T-cell (primary cell): ENCODE data around the gene LRRC52. TPM values are rescaled to one million over a fixed set of nuclear protein-coding genes. Genes with fewer than 3 reads are reported as not detected.

Experiments used
- ATAC-seq, 4 experiments: fragments of 200-7000 bp in 3 of 4; fragments of 150-1000 bp in 1 of 4; cut with Tn5 transposase; replicated peaks in 1 of 4; 1 replicate in 3 of 4; 2 replicates in 1 of 4; pipeline ENCODE4 v1.10.0; 2021; ENCODE audit warnings: moderate library complexity in 3 of 4, mild to moderate bottlenecking in 2 of 4, moderate number of reproducible peaks in 1 of 4
- CTCF ChIA-PET, 2 donors: fragments of 300-600 bp; sonication (Branson Sonifier 250); formaldehyde crosslinking; loops; one replicate each; lab custom pipeline; 2022; ENCODE audit warnings: antibody characterized with exemption in 2 of 2; lab: Charles Lee
- POLR2A ChIA-PET, 2 donors: fragments of 300-600 bp; sonication (Branson Sonifier 250); formaldehyde crosslinking; loops; one replicate each; lab custom pipeline; 2022; ENCODE audit warnings: antibody characterized with exemption in 2 of 2; lab: Charles Lee
- DNase-seq, 35 experiments: peaks; one replicate each; pipeline versions ENCODE4 v3.0.0 to v3.0.0-alpha.2; 2013 to 2023
- H3K27ac ChIP-seq: one replicate; pipeline ENCODE4 v1.5.1; 2013; ENCODE audit warnings: low read length
- H3K27me3 ChIP-seq, 2 experiments: replicated peaks in 1 of 2; 1 replicate in 1 of 2; 2 replicates in 1 of 2; pipeline versions ENCODE4 v1.6.1 to v1.7.0; 2013; ENCODE audit warnings: low read length in 1 of 2, mixed read lengths in 1 of 2; ENCODE audit not compliant: control insufficient read depth in 2 of 2, insufficient read depth in 2 of 2; ENCODE audit errors: extremely low read depth in 1 of 2
- H3K36me3 ChIP-seq, 2 donors: 1 replicate in 1 of 2; 2 replicates in 1 of 2; pipeline versions ENCODE4 v1.6.1 to v1.7.0; 2013; ENCODE audit warnings: low read length in 1 of 2; ENCODE audit not compliant: control insufficient read depth in 2 of 2, insufficient read depth in 1 of 2; ENCODE audit errors: extremely low read depth in 1 of 2
- H3K4me1 ChIP-seq, 2 experiments: 1 replicate in 1 of 2; 2 replicates in 1 of 2; pipeline versions ENCODE4 v1.6.1 to v1.7.0; 2013; ENCODE audit warnings: low read length in 2 of 2, mixed read lengths in 1 of 2; ENCODE audit not compliant: insufficient read depth in 2 of 2, control insufficient read depth in 1 of 2; ENCODE audit errors: extremely low read depth in 1 of 2
- H3K4me3 ChIP-seq, 2 donors: 1 replicate in 1 of 2; 2 replicates in 1 of 2; pipeline versions ENCODE4 v1.5.1 to v1.7.0; 2013; ENCODE audit warnings: mild to moderate bottlenecking in 2 of 2, low read length in 1 of 2, moderate library complexity in 1 of 2; ENCODE audit not compliant: control insufficient read depth in 1 of 2; ENCODE audit errors: extremely low read depth in 1 of 2
- H3K9me3 ChIP-seq: 2 replicates; pipeline ENCODE4 v1.7.0; 2013
- H3K27ac Mint-ChIP-seq, 2 donors: one replicate each; pipeline ENCODE4 v1.8.0; 2020 to 2021; ENCODE audit warnings: mild to moderate bottlenecking in 2 of 2, mixed read lengths in 2 of 2
- H3K27me3 Mint-ChIP-seq, 2 donors: one replicate each; pipeline ENCODE4 v1.8.0; 2021 to 2022; ENCODE audit warnings: mixed read lengths in 2 of 2
- H3K36me3 Mint-ChIP-seq: one replicate; pipeline ENCODE4 v1.8.0; 2021; ENCODE audit warnings: mixed read lengths
- H3K4me1 Mint-ChIP-seq, 3 donors: one replicate each; pipeline ENCODE4 v1.8.0; 2020 to 2022; ENCODE audit warnings: mixed read lengths in 3 of 3, mild to moderate bottlenecking in 1 of 3
- H3K4me3 Mint-ChIP-seq, 3 donors: one replicate each; pipeline ENCODE4 v1.8.0; 2020 to 2022; ENCODE audit warnings: mild to moderate bottlenecking in 3 of 3, mixed read lengths in 3 of 3, moderate library complexity in 3 of 3
- H3K9me3 Mint-ChIP-seq, 3 donors: one replicate each; pipeline ENCODE4 v1.8.0; 2020 to 2022; ENCODE audit warnings: mixed read lengths in 3 of 3
- WGBS: methylation state at CpG from one replicate; pipeline ENCODE4 v1.1.5; 2013; ENCODE audit warnings: missing lambda C conversion rate; ENCODE audit not compliant: insufficient coverage; 5-methylcytosine and 5-hydroxymethylcytosine counted together
- total RNA-seq, 35 experiments: library from RNA in 6 of 35; stranded (reverse) in 6 of 35; fragments of 120-200 nt in 1 of 35; gene quantifications; one replicate each; pipeline versions ENCODE4 v1.2.1 to v1.2.4 and lab custom pipeline; 2013 to 2026

Gene LRRC52
- total RNA-seq, 5 donors from 2014 or later (not counting 1 experiment from before 2014, with no cell fraction given) = not detected

- Histone ChIP-seq H3K36me3 (no peaks in the 10 kb centered on the region), H3K4me3 (no peak overlapping the region), H3K9me3 (no peaks in the 10 kb centered on the region), H3K4me1 (no peaks in the 10 kb centered on the region), H3K27ac (no peak overlapping the region), H3K27me3 (no peaks in the 10 kb centered on the region)
- POLR2A ChIA-PET = no interaction called here
- ATAC-seq (no peak), DNase-seq (no peak)
- Mint-ChIP-seq H3K4me3 (no peak overlapping the region), H3K36me3 (no peaks in the 10 kb centered on the region), H3K27me3 (peaks cover 25 to 32% of the 10 kb centered on the region in 2 donors), H3K27ac (no peak overlapping the region), H3K9me3 (peaks cover 6 to 27% (median 17%) of the 10 kb centered on the region in 3 donors), H3K4me1 (no peaks in the 10 kb centered on the region)
- CTCF ChIA-PET = no interaction called here
- no CpG with 5 or more reads among the region's 4 CpGs for WGBS
These were observed 23.2 kb upstream of the LRRC52 start for GRCh38 chr1:165520646-165521045.

- H3K4me3 ChIP-seq = no peak overlapping the region
- Mint-ChIP-seq H3K36me3 (no peaks in the 10 kb centered on the region), H3K4me3 (no peak overlapping the region), H3K4me1 (no peaks in the 10 kb centered on the region), H3K27me3 (peaks cover 48 to 49% of the 10 kb centered on the region in 2 donors), H3K27ac (no peak overlapping the region), H3K9me3 (peaks cover 6 to 23% (median 17%) of the 10 kb centered on the region in 3 donors)
- ATAC-seq (no peak), DNase-seq (no peak)
- H3K27ac ChIP-seq = no peak overlapping the region
- H3K9me3 ChIP-seq = no peaks in the 10 kb centered on the region
- no peaks in the 10 kb centered on the region for H3K4me1 ChIP-seq
- ChIA-PET CTCF (interaction anchor here in 1 of 2 donors (0.7 kb wide), 1 partner anchor 284 kb away, joined by 3 read pairs; no protein-coding TSS in a partner anchor), POLR2A (no interaction called here)
- peaks cover 0 to 11% of the 10 kb centered on the region in 2 experiments for H3K27me3 ChIP-seq
- 78% methylated on average over 3 of the region's 5 CpGs for WGBS
- no peaks in the 10 kb centered on the region for H3K36me3 ChIP-seq
These were observed 19.0 kb upstream of the LRRC52 start for GRCh38 chr1:165524639-165525285.

- WGBS = 17% methylated on average over 1 of the region's 3 CpGs
- peaks cover 41 to 44% of the 10 kb centered on the region in 2 donors for H3K27me3 Mint-ChIP-seq
These were observed 18.1 kb upstream of the LRRC52 start for GRCh38 chr1:165525708-165526107.

GRCh38 chr1:165527251-165528007, 16.4 kb upstream of the LRRC52 start:
- no peaks in the 10 kb centered on the region for H3K4me1 ChIP-seq
- no peak overlapping the region for H3K27ac ChIP-seq
- Mint-ChIP-seq H3K36me3 (no peaks in the 10 kb centered on the region), H3K27me3 (peaks cover 42 to 48% of the 10 kb centered on the region in 2 donors), H3K27ac (no peak overlapping the region), H3K9me3 (peaks cover 0 to 2% (median 2%) of the 10 kb centered on the region in 3 donors), H3K4me3 (no peak overlapping the region), H3K4me1 (no peaks in the 10 kb centered on the region)
- peaks cover 0 to 11% of the 10 kb centered on the region in 2 experiments for H3K27me3 ChIP-seq
- POLR2A ChIA-PET = no interaction called here
- H3K36me3 ChIP-seq = no peaks in the 10 kb centered on the region
- CTCF ChIA-PET = no interaction called here
- no peak overlapping the region for H3K4me3 ChIP-seq
- WGBS = 7% methylated on average over 2 of the region's 7 CpGs
- no peaks in the 10 kb centered on the region for H3K9me3 ChIP-seq
- no peak for ATAC-seq
- DNase-seq = no peak

More at GRCh38 chr1:165525708-165526107, 18.1 kb upstream of the LRRC52 start:
- no peaks in the 10 kb centered on the region for H3K4me1 ChIP-seq
- H3K36me3 ChIP-seq = no peaks in the 10 kb centered on the region
- peaks cover 0 to 11% of the 10 kb centered on the region in 2 experiments for H3K27me3 ChIP-seq
- H3K4me3 ChIP-seq = no peak overlapping the region
- Mint-ChIP-seq H3K4me3 (no peak overlapping the region), H3K27ac (no peak overlapping the region), H3K4me1 (no peaks in the 10 kb centered on the region), H3K36me3 (no peaks in the 10 kb centered on the region), H3K9me3 (peaks cover 3 to 18% (median 13%) of the 10 kb centered on the region in 3 donors)
- no peak overlapping the region for H3K27ac ChIP-seq
- ChIA-PET CTCF (no interaction called here), POLR2A (no interaction called here)
- no peaks in the 10 kb centered on the region for H3K9me3 ChIP-seq
- ATAC-seq (no peak), DNase-seq (no peak)

- no peaks in the 10 kb centered on the region for H3K4me1 ChIP-seq
- peaks cover 0 to 18% of the 10 kb centered on the region in 2 experiments for H3K27me3 ChIP-seq
- H3K4me1 Mint-ChIP-seq = no peaks in the 10 kb centered on the region
- no peak overlapping the region for H3K27ac Mint-ChIP-seq
- DNase-seq = no peak
- H3K36me3 Mint-ChIP-seq = no peaks in the 10 kb centered on the region
- WGBS = 33% methylated on average over 1 of the region's 2 CpGs
- ChIA-PET CTCF (no interaction called here), POLR2A (no interaction called here)
- H3K27ac ChIP-seq = no peak overlapping the region
- ATAC-seq = no peak
- no peaks in the 10 kb centered on the region for H3K9me3 ChIP-seq
- no peak overlapping the region for H3K4me3 Mint-ChIP-seq
- H3K36me3 ChIP-seq = no peaks in the 10 kb centered on the region
- peaks cover 31% of the 10 kb centered on the region in 2 donors for H3K27me3 Mint-ChIP-seq
- no peak overlapping the region for H3K4me3 ChIP-seq
- no peaks in the 10 kb centered on the region for H3K9me3 Mint-ChIP-seq
These were observed 12.8 kb upstream of the LRRC52 start for GRCh38 chr1:165531021-165531420.

- Mint-ChIP-seq H3K4me3 (no peak overlapping the region), H3K36me3 (no peaks in the 10 kb centered on the region)
- WGBS = 40% methylated on average over 7 of the region's 7 CpGs
These were observed 11.7 kb upstream of the LRRC52 start for GRCh38 chr1:165532053-165532452.

More at GRCh38 chr1:165532053-165532452, 11.7 kb upstream of the LRRC52 start:
- no peak for DNase-seq
- no peak overlapping the region for H3K4me3 ChIP-seq
- no peaks in the 10 kb centered on the region for H3K9me3 ChIP-seq
- no peak overlapping the region for H3K27ac ChIP-seq
- no peaks in the 10 kb centered on the region for H3K4me1 ChIP-seq
- ChIA-PET CTCF (no interaction called here), POLR2A (no interaction called here)
- Mint-ChIP-seq H3K27me3 (peaks cover 23 to 25% of the 10 kb centered on the region in 2 donors), H3K4me1 (no peaks in the 10 kb centered on the region), H3K9me3 (no peaks in the 10 kb centered on the region), H3K27ac (no peak overlapping the region)
- no peaks in the 10 kb centered on the region for H3K36me3 ChIP-seq
- ATAC-seq = no peak
- H3K27me3 ChIP-seq = peaks cover 0 to 11% of the 10 kb centered on the region in 2 experiments
